ENCODE measurements around the gene TENM4.

The TENM4 gene

DNA sequence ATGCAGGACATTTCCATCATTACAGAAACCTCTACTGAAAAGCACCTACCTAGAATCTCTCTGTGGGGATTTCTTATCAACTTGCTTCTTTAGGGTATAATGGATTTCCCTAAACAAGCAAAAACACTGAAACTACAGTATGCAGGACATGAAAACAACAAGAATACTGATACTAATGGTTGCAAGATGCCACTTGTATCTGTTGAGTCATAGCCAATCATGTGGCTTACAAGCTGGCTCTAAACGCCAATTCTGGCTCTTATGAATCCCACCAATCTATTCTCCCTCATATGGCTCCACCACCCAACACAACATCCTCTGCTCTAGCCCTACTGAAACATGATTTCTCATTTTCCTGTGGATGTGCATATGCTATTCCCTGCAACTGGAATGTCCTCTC is 22.6 kb downstream of the TENM4 start:
- no peak for DNase-seq (ENCODE audit: low read depth)

- no peak for DNase-seq (ENCODE audit: low read depth)
Observed at GRCh38 chr11:79417069-79417920, 23.5 kb downstream of the TENM4 start.

DNA sequence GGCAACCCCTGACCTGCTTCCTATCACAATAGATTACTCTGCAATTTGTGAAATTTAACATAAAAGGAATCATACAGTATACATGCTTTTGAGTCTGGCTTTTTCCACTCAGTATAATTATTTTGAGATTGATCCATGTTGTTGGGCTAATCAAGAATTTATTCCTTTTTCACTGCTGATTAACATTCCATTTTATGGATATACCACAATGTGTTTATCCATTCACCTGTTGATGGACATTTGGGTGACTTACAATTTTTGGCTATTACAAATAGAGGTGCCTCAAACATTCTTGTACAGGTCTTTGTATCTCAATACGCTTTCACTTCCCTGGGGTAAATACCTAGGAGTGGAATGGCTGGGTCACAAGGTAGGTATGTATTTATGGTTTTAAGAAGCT is 24.9 kb downstream of the TENM4 start:
- DNase-seq (ENCODE audit: low read depth): no peak

- DNase-seq (ENCODE audit: low read depth): no peak
Observed at GRCh38 chr11:79415411-79415810, 25.4 kb downstream of the TENM4 start.

DNA sequence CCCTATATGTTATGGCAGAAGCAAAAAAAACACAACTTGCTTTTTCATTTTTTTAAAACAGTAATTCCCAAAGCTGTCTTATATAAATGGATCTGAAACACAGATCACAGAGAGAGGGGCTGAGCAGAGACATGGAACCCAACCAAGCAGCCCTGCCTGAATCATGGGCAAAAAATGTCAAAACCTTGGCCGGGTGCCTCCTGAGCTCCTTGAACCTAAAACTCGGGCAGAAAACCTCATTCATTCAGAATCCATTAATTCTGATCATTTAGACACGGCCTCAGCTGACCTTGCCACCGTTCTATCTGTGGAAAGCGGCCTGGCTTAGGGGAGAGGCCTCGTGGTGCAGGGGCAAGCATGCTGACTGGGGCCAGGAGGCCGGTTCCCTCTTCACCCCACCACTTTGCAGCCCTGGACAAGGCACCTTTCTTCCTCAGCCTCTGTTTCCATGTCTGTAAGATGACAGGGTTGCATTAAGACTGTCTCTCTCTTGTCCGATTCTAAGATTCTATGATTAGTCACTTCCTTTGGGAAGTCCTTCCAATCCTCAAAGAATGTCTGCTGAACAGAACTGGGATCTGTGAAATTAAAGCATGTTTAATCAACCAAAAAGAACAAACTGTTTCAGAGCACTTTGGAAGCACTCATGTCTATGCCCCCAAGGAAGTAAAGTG is 26.0 kb downstream of the TENM4 start:
- DNase-seq (ENCODE audit: low read depth): no peak

- DNase-seq (ENCODE audit: low read depth): no peak
Observed at GRCh38 chr11:79414041-79414440, 26.8 kb downstream of the TENM4 start.

GRCh38 chr11:79413268-79413667 is 27.6 kb downstream of the TENM4 start:
- DNase-seq (ENCODE audit: low read depth): no peak

- DNase-seq (ENCODE audit: low read depth): no peak
Observed at GRCh38 chr11:79412761-79413160, 28.1 kb downstream of the TENM4 start.

GRCh38 chr11:79409330-79409729 is 31.5 kb downstream of the TENM4 start:
- no peak for DNase-seq (ENCODE audit: low read depth)

- no peak for DNase-seq (ENCODE audit: low read depth)
Observed at GRCh38 chr11:79406376-79406775, 34.5 kb downstream of the TENM4 start.

GRCh38 chr11:79404806-79405205 is 36.0 kb downstream of the TENM4 start:
- no peak for DNase-seq (ENCODE audit: low read depth)

DNA sequence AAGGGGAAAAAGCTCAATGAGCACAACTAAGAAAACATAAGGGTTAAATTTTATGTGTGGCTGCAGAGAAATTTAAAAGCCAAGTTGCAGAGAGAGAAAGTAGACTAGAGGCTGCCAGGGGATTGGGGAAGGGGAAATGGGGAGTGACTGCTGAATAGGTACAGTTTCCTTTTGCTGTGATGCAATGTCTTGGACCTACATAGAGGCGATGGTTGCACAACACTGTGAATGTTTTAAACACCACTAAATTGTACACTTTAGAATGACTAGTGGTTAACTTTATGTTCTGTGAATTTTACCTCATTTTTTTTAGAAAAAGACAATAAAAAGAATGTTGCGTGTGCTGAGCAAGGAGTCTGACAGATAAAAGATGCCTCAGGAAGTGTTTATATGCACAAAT is 36.5 kb downstream of the TENM4 start:
- no peak for DNase-seq (ENCODE audit: low read depth)

DNA sequence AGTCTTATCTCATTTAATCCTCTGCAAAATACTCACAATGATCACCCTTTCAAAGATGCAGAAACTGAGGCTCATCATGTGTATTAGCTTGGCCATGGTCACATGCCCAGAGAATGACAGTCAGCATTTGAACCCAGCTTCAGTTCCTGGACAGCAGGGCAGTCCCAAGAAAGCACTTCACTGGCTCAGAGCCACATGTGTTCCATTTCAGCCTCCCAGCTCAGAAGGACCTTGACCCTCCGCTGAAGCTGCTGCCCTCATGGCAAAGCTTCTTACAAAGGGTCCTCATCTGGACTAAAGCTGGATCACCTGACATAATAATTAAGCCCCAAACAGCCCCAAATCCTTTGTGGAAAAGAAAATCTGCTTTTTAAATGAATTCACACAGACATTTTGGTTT is 37.0 kb downstream of the TENM4 start:
- no peak for DNase-seq (ENCODE audit: low read depth)

- no peak for DNase-seq (ENCODE audit: low read depth)
Observed at GRCh38 chr11:79402912-79403311, 37.9 kb downstream of the TENM4 start.

- no peak for DNase-seq (ENCODE audit: low read depth)
Observed at GRCh38 chr11:79400717-79401330, 40.0 kb downstream of the TENM4 start.

DNA sequence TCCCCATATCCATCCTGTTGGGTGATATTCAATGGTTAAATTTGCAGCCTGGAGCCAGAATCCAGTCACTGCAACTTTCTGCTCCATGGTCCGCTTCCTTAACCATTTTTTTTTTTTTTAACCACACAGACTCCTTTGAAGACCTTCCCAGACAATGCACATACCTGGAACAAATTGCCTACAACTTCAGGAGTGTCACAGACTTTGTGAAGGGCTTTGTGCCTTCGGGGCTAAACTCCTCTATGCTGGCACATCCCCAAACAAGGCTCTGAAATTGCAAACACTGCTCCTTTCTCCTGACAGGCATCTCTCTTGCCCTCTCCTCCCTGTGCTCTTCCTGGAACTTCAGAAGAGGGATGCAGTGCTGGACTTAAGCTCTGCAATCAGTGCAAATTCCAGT is 40.6 kb downstream of the TENM4 start:
- DNase-seq (ENCODE audit: low read depth): no peak

- DNase-seq (ENCODE audit: low read depth): no peak
Observed at GRCh38 chr11:79397252-79397651, 43.6 kb downstream of the TENM4 start.

- DNase-seq (ENCODE audit: low read depth): no peak
Observed at GRCh38 chr11:79396674-79397073, 44.2 kb downstream of the TENM4 start.

DNA sequence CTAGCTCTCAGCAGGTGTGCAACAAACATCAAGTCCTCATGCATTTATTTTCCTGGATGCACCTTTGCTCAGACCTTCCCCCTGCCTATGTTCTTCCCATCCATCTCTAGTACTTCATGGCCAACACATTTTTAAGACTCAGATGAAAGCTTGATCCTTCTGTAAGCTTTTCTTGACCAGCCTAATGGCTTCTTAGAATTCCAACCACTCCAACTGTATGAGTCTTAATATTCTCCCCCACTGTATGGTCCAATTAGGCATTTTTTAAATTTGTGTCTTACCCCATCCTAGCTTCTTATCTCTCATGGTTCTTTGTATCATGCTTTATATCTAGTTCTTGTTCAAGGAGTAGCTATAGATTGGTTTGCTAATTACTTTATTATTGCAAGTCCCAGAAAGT is 44.8 kb downstream of the TENM4 start:
- no peak for DNase-seq (ENCODE audit: low read depth)

DNA sequence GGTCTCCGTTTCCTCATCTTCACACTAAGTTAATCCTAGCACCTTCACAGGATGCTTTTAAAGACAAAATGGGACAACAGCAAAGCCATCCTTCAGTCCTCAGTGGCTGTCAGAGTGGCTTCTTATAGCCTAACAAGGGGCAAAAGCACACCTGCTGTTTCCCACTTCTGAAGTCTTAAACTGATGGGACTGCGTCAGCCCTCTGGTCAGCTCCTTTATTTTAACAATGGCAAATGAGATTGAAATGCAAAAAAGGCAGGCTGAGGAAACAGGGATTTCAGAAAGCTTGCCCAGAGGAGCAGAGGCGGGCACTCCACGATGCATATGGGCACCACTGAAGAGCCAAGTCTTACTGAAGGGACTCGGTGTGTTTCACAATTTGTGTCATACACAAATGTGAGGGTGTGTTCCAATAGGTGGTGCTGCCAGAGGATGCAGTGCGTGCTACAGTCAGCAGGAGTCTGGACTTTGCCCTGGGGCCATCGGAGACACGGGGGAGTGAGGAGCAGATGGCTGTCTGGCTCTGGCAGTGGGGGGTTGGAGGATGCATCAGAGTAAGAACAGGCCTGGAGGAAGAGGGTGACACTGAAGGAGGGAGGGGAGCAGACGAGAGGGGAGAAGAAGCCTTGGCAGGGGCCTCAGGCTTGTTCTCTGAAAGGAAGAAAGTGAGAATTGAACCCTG is 47.3 kb downstream of the TENM4 start:
- no peak for DNase-seq (ENCODE audit: low read depth)

DNA sequence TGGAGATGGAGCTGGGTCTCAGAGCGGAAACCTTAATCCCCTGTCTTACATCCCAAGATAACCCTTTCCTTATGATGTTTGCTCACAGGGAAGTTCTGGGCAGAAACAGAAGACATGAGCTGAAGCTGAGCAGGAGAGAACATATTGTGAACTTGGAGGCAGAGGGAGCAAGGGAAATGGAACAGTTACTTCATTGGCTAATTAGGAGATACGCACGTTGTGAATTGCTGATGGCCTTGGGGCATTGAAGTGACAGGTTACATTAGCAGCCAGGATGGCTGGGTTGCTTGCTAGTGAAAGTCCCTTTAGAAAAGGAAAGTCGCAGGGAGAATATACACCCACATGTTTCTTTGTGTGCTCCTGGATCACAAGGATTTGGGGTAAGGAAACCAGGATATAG is 48.7 kb downstream of the TENM4 start:
- no peak for DNase-seq (ENCODE audit: low read depth)

DNA sequence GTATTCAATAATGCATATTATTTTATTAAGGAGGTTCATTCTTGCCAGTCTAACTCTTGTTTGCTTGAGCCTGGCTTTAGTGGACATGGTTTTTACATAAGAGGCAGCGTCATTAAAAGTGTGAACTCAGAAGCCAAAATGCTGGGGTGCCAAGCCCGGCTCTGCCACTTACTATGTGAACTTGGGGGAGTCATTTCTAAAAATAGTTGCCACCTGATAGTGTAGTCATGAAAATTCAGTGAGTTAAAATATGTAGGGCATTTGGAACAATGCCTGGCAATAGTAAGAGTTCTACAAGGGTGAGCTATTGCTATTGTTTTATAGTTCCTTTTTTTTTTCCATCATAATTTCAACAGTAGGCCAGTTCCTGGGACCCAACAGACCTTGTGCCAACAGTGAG is 49.9 kb downstream of the TENM4 start:
- DNase-seq (ENCODE audit: low read depth): no peak

- no peak for DNase-seq (ENCODE audit: low read depth)
Observed at GRCh38 chr11:79390477-79390876, 50.4 kb downstream of the TENM4 start.
